Measurements from ENCODE around the gene SLC15A4.

The SLC15A4 gene

GRCh38 chr12:128755566-128755965 is 68.2 kb downstream of the SLC15A4 start:
- Histone ChIP-seq H3K36me3 (ENCODE audit: control insufficient read depth in 2 of 2, insufficient read depth in 2 of 2, low read length in 2 of 2) (no peaks in the 10 kb centered on the region), H3K27me3 (ENCODE audit: control insufficient read depth in 2 of 2, insufficient read depth in 2 of 2, low read length in 2 of 2) (no peaks in the 10 kb centered on the region), H3K27ac (ENCODE audit: low read depth in 2 of 2, low read length in 2 of 2) (no peak overlapping the region), H3K4me1 (ENCODE audit: control insufficient read depth in 2 of 2, insufficient read depth in 2 of 2, low read length in 2 of 2) (no peaks in the 10 kb centered on the region), H3K9me3 (ENCODE audit: control insufficient read depth in 2 of 2, low read length in 2 of 2) (no peaks in the 10 kb centered on the region), H3K9ac (ENCODE audit: low read depth in 1 of 2, low read length in 2 of 2) (no peak overlapping the region), H3K4me3 (ENCODE audit: low read length in 2 of 2) (no peak overlapping the region)

GRCh38 chr12:128754275-128754674 is 69.5 kb downstream of the SLC15A4 start:
- no peaks in the 10 kb centered on the region for H3K9me3 ChIP-seq (ENCODE audit: control insufficient read depth in 2 of 2, low read length in 2 of 2)
- H3K27me3 ChIP-seq (ENCODE audit: control insufficient read depth in 2 of 2, insufficient read depth in 2 of 2, low read length in 2 of 2), result no peaks in the 10 kb centered on the region
- no peaks in the 10 kb centered on the region for H3K36me3 ChIP-seq (ENCODE audit: control insufficient read depth in 2 of 2, insufficient read depth in 2 of 2, low read length in 2 of 2)
- H3K4me1 ChIP-seq (ENCODE audit: control insufficient read depth in 2 of 2, insufficient read depth in 2 of 2, low read length in 2 of 2), result no peaks in the 10 kb centered on the region
- no peak overlapping the region for H3K27ac ChIP-seq (ENCODE audit: low read depth in 2 of 2, low read length in 2 of 2)
- H3K4me3 ChIP-seq (ENCODE audit: low read length in 2 of 2), result no peak overlapping the region
- no peak overlapping the region for H3K9ac ChIP-seq (ENCODE audit: low read depth in 1 of 2, low read length in 2 of 2)

- no peaks in the 10 kb centered on the region for H3K9me3 ChIP-seq (ENCODE audit: control insufficient read depth in 2 of 2, low read length in 2 of 2)
- H3K36me3 ChIP-seq (ENCODE audit: control insufficient read depth in 2 of 2, insufficient read depth in 2 of 2, low read length in 2 of 2), result no peaks in the 10 kb centered on the region
- H3K4me3 ChIP-seq (ENCODE audit: low read length in 2 of 2), result no peak overlapping the region
- no peaks in the 10 kb centered on the region for H3K27me3 ChIP-seq (ENCODE audit: control insufficient read depth in 2 of 2, insufficient read depth in 2 of 2, low read length in 2 of 2)
- no peak overlapping the region for H3K9ac ChIP-seq (ENCODE audit: low read depth in 1 of 2, low read length in 2 of 2)
- no peaks in the 10 kb centered on the region for H3K4me1 ChIP-seq (ENCODE audit: control insufficient read depth in 2 of 2, insufficient read depth in 2 of 2, low read length in 2 of 2)
- H3K27ac ChIP-seq (ENCODE audit: low read depth in 2 of 2, low read length in 2 of 2), result no peak overlapping the region
Measured at GRCh38 chr12:128753438-128753837, 70.3 kb downstream of the SLC15A4 start.

- H3K9me3 ChIP-seq (ENCODE audit: control insufficient read depth in 2 of 2, low read length in 2 of 2), result no peaks in the 10 kb centered on the region
- no peaks in the 10 kb centered on the region for H3K27me3 ChIP-seq (ENCODE audit: control insufficient read depth in 2 of 2, insufficient read depth in 2 of 2, low read length in 2 of 2)
- no peak overlapping the region for H3K9ac ChIP-seq (ENCODE audit: low read depth in 1 of 2, low read length in 2 of 2)
- H3K36me3 ChIP-seq (ENCODE audit: control insufficient read depth in 2 of 2, insufficient read depth in 2 of 2, low read length in 2 of 2), result no peaks in the 10 kb centered on the region
- no peaks in the 10 kb centered on the region for H3K4me1 ChIP-seq (ENCODE audit: control insufficient read depth in 2 of 2, insufficient read depth in 2 of 2, low read length in 2 of 2)
- no peak overlapping the region for H3K4me3 ChIP-seq (ENCODE audit: low read length in 2 of 2)
- H3K27ac ChIP-seq (ENCODE audit: low read depth in 2 of 2, low read length in 2 of 2), result no peak overlapping the region
Measured at GRCh38 chr12:128752386-128752785, 71.4 kb downstream of the SLC15A4 start.

- Histone ChIP-seq H3K9me3 (ENCODE audit: control insufficient read depth in 2 of 2, low read length in 2 of 2) (no peaks in the 10 kb centered on the region), H3K27ac (ENCODE audit: low read depth in 2 of 2, low read length in 2 of 2) (no peak overlapping the region), H3K9ac (ENCODE audit: low read depth in 1 of 2, low read length in 2 of 2) (no peak overlapping the region), H3K36me3 (ENCODE audit: control insufficient read depth in 2 of 2, insufficient read depth in 2 of 2, low read length in 2 of 2) (no peaks in the 10 kb centered on the region), H3K4me3 (ENCODE audit: low read length in 2 of 2) (no peak overlapping the region), H3K4me1 (ENCODE audit: control insufficient read depth in 2 of 2, insufficient read depth in 2 of 2, low read length in 2 of 2) (no peaks in the 10 kb centered on the region), H3K27me3 (ENCODE audit: control insufficient read depth in 2 of 2, insufficient read depth in 2 of 2, low read length in 2 of 2) (no peaks in the 10 kb centered on the region)
Measured at GRCh38 chr12:128747441-128747840, 76.3 kb downstream of the SLC15A4 start.

- Histone ChIP-seq H3K9me3 (ENCODE audit: control insufficient read depth in 2 of 2, low read length in 2 of 2) (no peaks in the 10 kb centered on the region), H3K36me3 (ENCODE audit: control insufficient read depth in 2 of 2, insufficient read depth in 2 of 2, low read length in 2 of 2) (no peaks in the 10 kb centered on the region), H3K27ac (ENCODE audit: low read depth in 2 of 2, low read length in 2 of 2) (no peak overlapping the region), H3K9ac (ENCODE audit: low read depth in 1 of 2, low read length in 2 of 2) (no peak overlapping the region), H3K4me3 (ENCODE audit: low read length in 2 of 2) (no peak overlapping the region), H3K27me3 (ENCODE audit: control insufficient read depth in 2 of 2, insufficient read depth in 2 of 2, low read length in 2 of 2) (no peaks in the 10 kb centered on the region), H3K4me1 (ENCODE audit: control insufficient read depth in 2 of 2, insufficient read depth in 2 of 2, low read length in 2 of 2) (no peaks in the 10 kb centered on the region)
Measured at GRCh38 chr12:128745772-128746689, 77.7 kb downstream of the SLC15A4 start.

GRCh38 chr12:128743916-128744315 is 79.8 kb downstream of the SLC15A4 start:
- no peak overlapping the region for H3K9ac ChIP-seq (ENCODE audit: low read depth in 1 of 2, low read length in 2 of 2)
- no peaks in the 10 kb centered on the region for H3K4me1 ChIP-seq (ENCODE audit: control insufficient read depth in 2 of 2, insufficient read depth in 2 of 2, low read length in 2 of 2)
- H3K27me3 ChIP-seq (ENCODE audit: control insufficient read depth in 2 of 2, insufficient read depth in 2 of 2, low read length in 2 of 2), result no peaks in the 10 kb centered on the region
- H3K36me3 ChIP-seq (ENCODE audit: control insufficient read depth in 2 of 2, insufficient read depth in 2 of 2, low read length in 2 of 2), result no peaks in the 10 kb centered on the region
- no peak overlapping the region for H3K4me3 ChIP-seq (ENCODE audit: low read length in 2 of 2)
- H3K9me3 ChIP-seq (ENCODE audit: control insufficient read depth in 2 of 2, low read length in 2 of 2), result no peaks in the 10 kb centered on the region
- no peak overlapping the region for H3K27ac ChIP-seq (ENCODE audit: low read depth in 2 of 2, low read length in 2 of 2)
